ENCODE data around the gene INO80E. TPM values are rescaled to one million over a fixed set of nuclear protein-coding genes. Genes with fewer than 3 reads are reported as not detected.

Gene INO80E
- total RNA-seq, 1 donor from 2014 or later = 22.6 TPM

GRCh38 chr16:29968205-29968604 is 27.8 kb upstream of the INO80E start:
- no peaks in the 10 kb centered on the region for H3K27me3 ChIP-seq (ENCODE audit: control insufficient read depth, insufficient read depth, low read length)
- peaks cover 15% of the 10 kb centered on the region for H3K36me3 ChIP-seq (ENCODE audit: control insufficient read depth, insufficient read depth, low read length)
- FAIRE-seq (no peak), DNase-seq (ENCODE audit: low read depth) (no peak)
- H3K4me3 ChIP-seq (ENCODE audit: low read depth, low read length) = no peak overlapping the region
- no peak for TF ChIP-seq CTCF (IDR thresholded peaks at IDR 0.05; ENCODE audit: insufficient read depth, low read length, severe bottlenecking)

GRCh38 chr16:29971304-29971703 is 24.7 kb upstream of the INO80E start:
- peaks cover 9% of the 10 kb centered on the region for H3K36me3 ChIP-seq (ENCODE audit: control insufficient read depth, insufficient read depth, low read length)
- no peak for FAIRE-seq
- no peak for DNase-seq (ENCODE audit: low read depth)
- no peak for TF ChIP-seq CTCF (IDR thresholded peaks at IDR 0.05; ENCODE audit: insufficient read depth, low read length, severe bottlenecking)
- no peaks in the 10 kb centered on the region for H3K27me3 ChIP-seq (ENCODE audit: control insufficient read depth, insufficient read depth, low read length)
- no peak overlapping the region for H3K4me3 ChIP-seq (ENCODE audit: low read depth, low read length)

GRCh38 chr16:29972500-29972899 is 23.5 kb upstream of the INO80E start:
- FAIRE-seq (no peak), DNase-seq (ENCODE audit: low read depth) (no peak)
- Histone ChIP-seq H3K36me3 (ENCODE audit: control insufficient read depth, insufficient read depth, low read length) (peaks cover 11% of the 10 kb centered on the region), H3K27me3 (ENCODE audit: control insufficient read depth, insufficient read depth, low read length) (no peaks in the 10 kb centered on the region), H3K4me3 (ENCODE audit: low read depth, low read length) (no peak overlapping the region)
- TF ChIP-seq CTCF (IDR thresholded peaks at IDR 0.05; ENCODE audit: insufficient read depth, low read length, severe bottlenecking) = no peak

GRCh38 chr16:29972992-29973383 is 23.1 kb upstream of the INO80E start:
- FAIRE-seq (no peak), DNase-seq (ENCODE audit: low read depth) (no peak)
- TF ChIP-seq CTCF (IDR thresholded peaks at IDR 0.05; ENCODE audit: insufficient read depth, low read length, severe bottlenecking) = no peak
- Histone ChIP-seq H3K36me3 (ENCODE audit: control insufficient read depth, insufficient read depth, low read length) (peaks cover 12% of the 10 kb centered on the region), H3K4me3 (ENCODE audit: low read depth, low read length) (peak overlapping the region; percentile 96), H3K27me3 (ENCODE audit: control insufficient read depth, insufficient read depth, low read length) (no peaks in the 10 kb centered on the region)

GRCh38 chr16:29973384-29974246 is 22.4 kb upstream of the INO80E start, which contains the start of gene TAOK2:
Gene TAOK2 (plus strand): TSS chr16:29973868. CDS start chr16:29977773, 3,905 bp downstream.
- Histone ChIP-seq H3K27me3 (ENCODE audit: control insufficient read depth, insufficient read depth, low read length) (no peaks in the 10 kb centered on the region), H3K36me3 (ENCODE audit: control insufficient read depth, insufficient read depth, low read length) (peaks cover 14% of the 10 kb centered on the region), H3K4me3 (ENCODE audit: low read depth, low read length) (peak within 1 kb of the TSS; percentile 96)
- TF ChIP-seq CTCF (IDR thresholded peaks at IDR 0.05; ENCODE audit: insufficient read depth, low read length, severe bottlenecking) = no peak
- FAIRE-seq = no peak
- peak; percentile 94 for DNase-seq (ENCODE audit: low read depth)
